CD4-positive, alpha-beta T cell (primary cell): Measurements from ENCODE around the gene VPS25. TPM values are rescaled to one million over a fixed set of nuclear protein-coding genes. Genes with fewer than 3 reads are reported as not detected.

Experiments
- ATAC-seq: fragments of 200-7000 bp; cut with Tn5 transposase; one replicate; pipeline ENCODE4 v1.10.0; 2022; ENCODE audit warnings: mild to moderate bottlenecking; ENCODE audit not compliant: poor library complexity
- CTCF ChIA-PET: fragments of 350-600 bp; sonication (Branson Sonifier 250); formaldehyde crosslinking; loops from one replicate; lab custom pipeline; 2021; ENCODE audit warnings: antibody characterized with exemption, inconsistent platforms; lab: Charles Lee
- POLR2A ChIA-PET: fragments of 350-600 bp; sonication (Branson Sonifier 250); formaldehyde crosslinking; loops from one replicate; lab custom pipeline; 2021; ENCODE audit warnings: antibody characterized with exemption, inconsistent platforms; lab: Charles Lee
- DNase-seq, 14 experiments: peaks; one replicate each; pipeline ENCODE4 v3.0.0-alpha.2; 2013 to 2020; ENCODE audit warnings: mixed read lengths in 2 of 14
- H3K27ac ChIP-seq, 2 donors: one replicate each; pipeline versions ENCODE4 v1.5.1 to v1.7.0; 2013; ENCODE audit warnings: low read length in 2 of 2, low read depth in 1 of 2, mild to moderate bottlenecking in 1 of 2
- H3K27me3 ChIP-seq, 2 experiments: 1 replicate in 1 of 2; 2 replicates in 1 of 2; pipeline versions ENCODE4 v1.6.1 to v1.7.0; 2013; ENCODE audit warnings: low read length in 2 of 2, control low read depth in 1 of 2, mild to moderate bottlenecking in 1 of 2, moderate library complexity in 1 of 2; ENCODE audit not compliant: insufficient read depth in 2 of 2, control insufficient read depth in 1 of 2
- H3K36me3 ChIP-seq: one replicate; pipeline ENCODE4 v1.6.1; 2013; ENCODE audit warnings: low read length, control low read depth; ENCODE audit not compliant: insufficient read depth
- H3K4me1 ChIP-seq: one replicate; pipeline ENCODE4 v1.6.1; 2013; ENCODE audit warnings: low read length, control low read depth; ENCODE audit not compliant: insufficient read depth
- H3K4me3 ChIP-seq: one replicate; pipeline ENCODE4 v1.5.1; 2013; ENCODE audit warnings: mild to moderate bottlenecking, low read length, moderate library complexity
- H3K9me3 ChIP-seq, 2 experiments: 1 replicate in 1 of 2; 2 replicates in 1 of 2; pipeline versions ENCODE4 v1.6.1 to v1.7.0; 2013; ENCODE audit warnings: low read length in 2 of 2, mild to moderate bottlenecking in 2 of 2, control low read depth in 1 of 2, moderate library complexity in 1 of 2; ENCODE audit not compliant: control insufficient read depth in 1 of 2, insufficient read depth in 1 of 2
- H3K27ac Mint-ChIP-seq: one replicate; pipeline ENCODE4 v1.8.0; 2020; ENCODE audit warnings: mixed read lengths
- H3K27me3 Mint-ChIP-seq: one replicate; pipeline ENCODE4 v1.8.0; 2021; ENCODE audit warnings: mixed read lengths
- H3K36me3 Mint-ChIP-seq: one replicate; pipeline ENCODE4 v1.8.0; 2021; ENCODE audit warnings: low read depth, mixed read lengths
- H3K4me1 Mint-ChIP-seq: one replicate; pipeline ENCODE4 v1.8.0; 2021; ENCODE audit warnings: low read depth, mixed read lengths
- H3K4me3 Mint-ChIP-seq: one replicate; pipeline ENCODE4 v1.8.0; 2020; ENCODE audit warnings: mild to moderate bottlenecking, mixed read lengths
- H3K9me3 Mint-ChIP-seq: one replicate; pipeline ENCODE4 v1.8.0; 2020; ENCODE audit warnings: mixed read lengths
- intact Hi-C, 2 experiments: fragments of 100-400 bp; cut with DNase I in 1 of 2; cut with micrococcal nuclease in 1 of 2; formaldehyde crosslinking; loops; one replicate each; pipeline versions ENCODE4 v1.15.1 to v1.9.0; 2023 to 2025; cut with DNase I, micrococcal nuclease
- total RNA-seq, 174 experiments: library from RNA in 2 of 174; stranded (reverse) in 2 of 174; gene quantifications; one replicate each; pipeline ENCODE4 v1.2.3 and lab custom pipeline; 2021 to 2026
- TF ChIP-seq, protein P1 (sequence below): fragments of 200-600 bp; IDR thresholded peaks from one replicate; pipeline ENCODE4 v1.8.0; 2022; ENCODE audit warnings: antibody characterized with exemption, mild to moderate bottlenecking

Gene VPS25
- total RNA-seq, 2 experiments from 2014 or later: 40.6 to 45.7 TPM

DNA sequence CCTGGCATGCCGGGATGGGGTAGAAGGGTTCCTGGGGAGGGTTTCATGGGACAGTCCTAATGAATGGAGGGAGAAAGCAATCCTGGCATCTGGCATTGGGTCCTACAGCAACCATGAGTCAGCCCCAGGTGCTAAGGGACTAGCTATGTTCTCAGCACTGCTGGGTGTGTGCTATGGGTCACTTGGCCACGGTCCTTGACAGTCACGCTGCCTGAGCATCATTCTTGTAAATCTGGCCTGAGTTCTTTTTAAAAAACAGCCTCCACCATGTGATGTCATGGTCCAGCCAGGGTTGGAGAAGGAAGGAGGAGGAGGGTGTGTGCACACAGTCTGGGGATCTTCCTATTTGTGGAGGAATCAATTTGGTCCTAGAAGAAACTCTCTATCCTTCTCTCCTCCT is 18.5 kb upstream of the VPS25 start:
- Histone ChIP-seq H3K9me3 (no peaks in the 10 kb centered on the region), H3K27me3 (peaks cover 10 to 14% of the 10 kb centered on the region in 2 experiments), H3K36me3 (no peaks in the 10 kb centered on the region), H3K27ac (no peak overlapping the region), H3K4me3 (no peak overlapping the region), H3K4me1 (no peaks in the 10 kb centered on the region)
- peaks cover 55% of the 10 kb centered on the region for H3K27me3 Mint-ChIP-seq
- DNase-seq: no peak
- H3K27ac Mint-ChIP-seq: no peak overlapping the region
- ATAC-seq: no peak
- TF ChIP-seq, protein P1, sequence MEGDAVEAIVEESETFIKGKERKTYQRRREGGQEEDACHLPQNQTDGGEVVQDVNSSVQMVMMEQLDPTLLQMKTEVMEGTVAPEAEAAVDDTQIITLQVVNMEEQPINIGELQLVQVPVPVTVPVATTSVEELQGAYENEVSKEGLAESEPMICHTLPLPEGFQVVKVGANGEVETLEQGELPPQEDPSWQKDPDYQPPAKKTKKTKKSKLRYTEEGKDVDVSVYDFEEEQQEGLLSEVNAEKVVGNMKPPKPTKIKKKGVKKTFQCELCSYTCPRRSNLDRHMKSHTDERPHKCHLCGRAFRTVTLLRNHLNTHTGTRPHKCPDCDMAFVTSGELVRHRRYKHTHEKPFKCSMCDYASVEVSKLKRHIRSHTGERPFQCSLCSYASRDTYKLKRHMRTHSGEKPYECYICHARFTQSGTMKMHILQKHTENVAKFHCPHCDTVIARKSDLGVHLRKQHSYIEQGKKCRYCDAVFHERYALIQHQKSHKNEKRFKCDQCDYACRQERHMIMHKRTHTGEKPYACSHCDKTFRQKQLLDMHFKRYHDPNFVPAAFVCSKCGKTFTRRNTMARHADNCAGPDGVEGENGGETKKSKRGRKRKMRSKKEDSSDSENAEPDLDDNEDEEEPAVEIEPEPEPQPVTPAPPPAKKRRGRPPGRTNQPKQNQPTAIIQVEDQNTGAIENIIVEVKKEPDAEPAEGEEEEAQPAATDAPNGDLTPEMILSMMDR: no peak
- ChIA-PET POLR2A (no interaction called here), CTCF (interaction anchor here (0.8 to 1.1 kb wide), 2 partner anchors 9 kb away, joined by 3 read pairs; no protein-coding TSS in a partner anchor)
- no peaks in the 10 kb centered on the region for H3K4me1 Mint-ChIP-seq
- intact Hi-C loops: no loop called here
- H3K9me3 Mint-ChIP-seq: no peaks in the 10 kb centered on the region
- no peak overlapping the region for H3K4me3 Mint-ChIP-seq
- no peaks in the 10 kb centered on the region for H3K36me3 Mint-ChIP-seq

DNA sequence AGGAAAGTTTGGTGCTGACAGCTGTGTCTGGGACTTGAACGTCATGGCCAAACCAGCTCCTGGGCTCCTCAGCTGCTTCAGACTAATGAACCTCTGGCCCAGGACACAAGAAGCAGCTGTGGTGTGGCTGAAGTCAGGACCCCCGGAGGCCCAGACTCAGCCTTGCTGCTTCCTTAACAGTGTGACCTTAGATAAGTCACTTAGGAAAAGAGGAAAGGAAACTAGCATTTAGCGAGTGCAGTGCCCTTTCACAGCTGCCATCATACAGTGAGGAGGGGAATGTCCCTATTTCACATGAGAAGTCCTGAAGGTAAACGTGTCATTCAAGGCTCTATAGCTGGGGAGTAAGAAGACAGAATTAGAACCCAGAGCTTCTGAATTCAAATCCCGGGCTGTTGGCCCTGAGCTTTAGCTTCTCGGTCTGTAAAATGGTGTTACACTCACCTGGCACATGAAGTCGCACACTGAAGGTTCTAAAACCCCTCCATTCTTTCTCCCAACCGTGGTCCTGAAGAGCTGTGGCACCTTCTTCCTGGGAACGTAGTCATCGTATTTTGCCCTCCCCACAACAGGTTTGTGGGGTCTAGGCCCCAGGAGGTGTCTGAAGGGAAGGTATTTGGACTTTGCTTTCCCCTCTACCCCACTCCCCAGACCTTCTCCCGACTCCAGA is 13.1 kb upstream of the VPS25 start:
- ChIA-PET CTCF (interaction anchor here (1.2 kb wide), 1 partner anchor 182 kb away, joined by 4 read pairs; no protein-coding TSS in a partner anchor), POLR2A (interaction anchor here (1.4 kb wide), 1 partner anchor 21 kb away, joined by 4 read pairs; the partner anchor contains the start of gene WNK4)
- no peak overlapping the region for H3K27ac Mint-ChIP-seq
- peaks cover 9% of the 10 kb centered on the region for H3K4me1 Mint-ChIP-seq
- no peaks in the 10 kb centered on the region for H3K9me3 Mint-ChIP-seq
- intact Hi-C loops: no loop called here
- peaks cover 0 to 11% of the 10 kb centered on the region in 2 experiments for H3K9me3 ChIP-seq
- peaks cover 40 to 47% of the 10 kb centered on the region in 2 experiments for H3K27me3 ChIP-seq
- peak in 2 of 14 experiments; percentile 47 for DNase-seq
- H3K27ac ChIP-seq: no peak overlapping the region
- TF ChIP-seq, protein P1: no peak
- ATAC-seq: no peak
- no peak overlapping the region for H3K4me3 ChIP-seq
- H3K36me3 ChIP-seq: no peaks in the 10 kb centered on the region
- H3K36me3 Mint-ChIP-seq: no peaks in the 10 kb centered on the region
- peaks cover 73% of the 10 kb centered on the region for H3K27me3 Mint-ChIP-seq
- H3K4me3 Mint-ChIP-seq: peak overlapping the region; percentile 67
- H3K4me1 ChIP-seq: peaks cover 15% of the 10 kb centered on the region

DNA sequence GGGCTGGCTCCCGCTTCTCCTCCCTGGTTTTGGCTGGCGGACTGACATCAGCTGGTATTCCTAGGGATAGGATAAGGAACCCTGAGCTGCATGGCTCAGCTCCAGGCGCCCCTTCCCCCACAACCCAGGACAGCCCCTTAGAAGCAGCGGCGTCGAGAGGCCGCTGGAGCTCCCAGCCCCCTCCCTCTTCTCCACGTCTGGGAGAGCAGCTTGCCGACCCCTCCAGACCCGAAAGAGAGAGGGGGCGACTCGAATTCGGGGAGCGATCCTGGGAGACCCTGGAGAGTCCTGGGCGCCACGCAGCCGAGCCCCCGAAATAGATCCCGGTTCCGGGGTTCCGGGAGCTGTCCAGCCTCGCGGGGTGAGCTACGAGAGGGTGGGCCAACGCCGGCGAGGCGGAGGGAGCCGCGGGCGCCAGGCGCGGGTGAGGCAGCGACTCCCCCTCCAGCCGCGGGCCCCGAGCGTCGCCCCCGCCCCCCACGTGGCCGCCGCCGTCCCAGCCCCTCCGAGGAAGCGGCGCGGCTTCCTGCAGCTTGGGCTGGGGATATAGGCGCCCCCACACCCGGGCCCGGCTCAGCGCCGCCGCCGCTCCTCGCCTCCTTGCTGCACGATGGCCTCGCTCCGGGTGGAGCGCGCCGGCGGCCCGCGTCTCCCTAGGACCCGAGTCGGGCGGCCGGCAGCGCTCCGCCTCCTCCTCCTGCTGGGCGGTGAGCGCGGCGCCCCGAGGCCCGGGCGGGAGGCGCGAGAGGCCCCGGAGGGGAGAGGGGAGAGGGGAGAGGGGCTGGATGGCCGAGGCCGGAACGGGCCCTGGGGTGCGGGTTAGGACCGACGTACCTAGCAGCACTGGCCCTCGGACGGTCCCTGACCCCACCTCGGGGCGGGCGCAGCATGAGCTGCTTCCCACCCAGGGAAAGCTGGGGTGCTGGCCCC is 12.3 kb upstream of the VPS25 start, which contains the start of gene RAMP2:
Gene RAMP2, plus strand, starts transcription at position 576 of the 930 bp plus-strand sequence. Its CDS starts 35 bp downstream, at position 611.
- H3K9me3 ChIP-seq: peaks cover 0 to 11% of the 10 kb centered on the region in 2 experiments
- H3K4me1 ChIP-seq: peaks cover 15% of the 10 kb centered on the region
- no peak within 1 kb of the TSS for H3K27ac ChIP-seq
- peaks cover 9% of the 10 kb centered on the region for H3K4me1 Mint-ChIP-seq
- peaks cover 47% of the 10 kb centered on the region in 2 experiments for H3K27me3 ChIP-seq
- peak within 1 kb of the TSS; percentile 10 for H3K4me3 ChIP-seq
- DNase-seq: peak in 3 of 14 experiments; percentile 13 to 41 (median 37)
- H3K4me3 Mint-ChIP-seq: peak within 1 kb of the TSS; percentile 67
- peak; percentile 39 for ATAC-seq
- H3K27me3 Mint-ChIP-seq: peaks cover 79% of the 10 kb centered on the region
- H3K36me3 ChIP-seq: no peaks in the 10 kb centered on the region
- no peak within 1 kb of the TSS for H3K27ac Mint-ChIP-seq
- intact Hi-C loops: no loop called here
- TF ChIP-seq, protein P1: no peak
- H3K36me3 Mint-ChIP-seq: no peaks in the 10 kb centered on the region
- CTCF ChIA-PET: interaction anchor here (1.2 kb wide), 1 partner anchor 182 kb away, joined by 4 read pairs; no protein-coding TSS in a partner anchor
- H3K9me3 Mint-ChIP-seq: no peaks in the 10 kb centered on the region
- POLR2A ChIA-PET: interaction anchor here (1.1 to 1.4 kb wide), 2 partner anchors 20 to 78 kb away, joined by 4 read pairs; partner anchors contain the start of gene WNK4
